Epithelial cell of proximal tubule (primary cell): ENCODE data around the gene PSD. TPM values are rescaled to one million over a fixed set of nuclear protein-coding genes. Genes with fewer than 3 reads are reported as not detected.

Source experiments
- DNase-seq: peaks from one replicate; pipeline ENCODE4 v3.0.0-alpha.2; 2011; ENCODE audit warnings: low read depth
- H3K4me3 ChIP-seq: 2 replicates; pipeline ENCODE4 v1.5.1; 2011; ENCODE audit warnings: low read depth, mild to moderate bottlenecking, low read length
- total RNA-seq: library from RNA; depleted of rRNA; stranded (reverse); fragments of >200 nt; gene quantifications from 2 replicates; pipeline ENCODE4 v1.2.3, GENCODE V29; 2015
- TF ChIP-seq, protein P1 (sequence below): conservative IDR thresholded peaks from 2 replicates; pipeline ENCODE4 v1.5.1; 2012; ENCODE audit warnings: low read depth, mild to moderate bottlenecking, low read length

The PSD gene
- total RNA-seq, 1 donor from 2014 or later = 0.52 TPM

- no peak for DNase-seq
- TF ChIP-seq, protein P1, sequence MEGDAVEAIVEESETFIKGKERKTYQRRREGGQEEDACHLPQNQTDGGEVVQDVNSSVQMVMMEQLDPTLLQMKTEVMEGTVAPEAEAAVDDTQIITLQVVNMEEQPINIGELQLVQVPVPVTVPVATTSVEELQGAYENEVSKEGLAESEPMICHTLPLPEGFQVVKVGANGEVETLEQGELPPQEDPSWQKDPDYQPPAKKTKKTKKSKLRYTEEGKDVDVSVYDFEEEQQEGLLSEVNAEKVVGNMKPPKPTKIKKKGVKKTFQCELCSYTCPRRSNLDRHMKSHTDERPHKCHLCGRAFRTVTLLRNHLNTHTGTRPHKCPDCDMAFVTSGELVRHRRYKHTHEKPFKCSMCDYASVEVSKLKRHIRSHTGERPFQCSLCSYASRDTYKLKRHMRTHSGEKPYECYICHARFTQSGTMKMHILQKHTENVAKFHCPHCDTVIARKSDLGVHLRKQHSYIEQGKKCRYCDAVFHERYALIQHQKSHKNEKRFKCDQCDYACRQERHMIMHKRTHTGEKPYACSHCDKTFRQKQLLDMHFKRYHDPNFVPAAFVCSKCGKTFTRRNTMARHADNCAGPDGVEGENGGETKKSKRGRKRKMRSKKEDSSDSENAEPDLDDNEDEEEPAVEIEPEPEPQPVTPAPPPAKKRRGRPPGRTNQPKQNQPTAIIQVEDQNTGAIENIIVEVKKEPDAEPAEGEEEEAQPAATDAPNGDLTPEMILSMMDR = no peak
- H3K4me3 ChIP-seq = no peak overlapping the region
Observed at GRCh38 chr10:102400076-102400475, 18.5 kb downstream of the PSD start.

DNA sequence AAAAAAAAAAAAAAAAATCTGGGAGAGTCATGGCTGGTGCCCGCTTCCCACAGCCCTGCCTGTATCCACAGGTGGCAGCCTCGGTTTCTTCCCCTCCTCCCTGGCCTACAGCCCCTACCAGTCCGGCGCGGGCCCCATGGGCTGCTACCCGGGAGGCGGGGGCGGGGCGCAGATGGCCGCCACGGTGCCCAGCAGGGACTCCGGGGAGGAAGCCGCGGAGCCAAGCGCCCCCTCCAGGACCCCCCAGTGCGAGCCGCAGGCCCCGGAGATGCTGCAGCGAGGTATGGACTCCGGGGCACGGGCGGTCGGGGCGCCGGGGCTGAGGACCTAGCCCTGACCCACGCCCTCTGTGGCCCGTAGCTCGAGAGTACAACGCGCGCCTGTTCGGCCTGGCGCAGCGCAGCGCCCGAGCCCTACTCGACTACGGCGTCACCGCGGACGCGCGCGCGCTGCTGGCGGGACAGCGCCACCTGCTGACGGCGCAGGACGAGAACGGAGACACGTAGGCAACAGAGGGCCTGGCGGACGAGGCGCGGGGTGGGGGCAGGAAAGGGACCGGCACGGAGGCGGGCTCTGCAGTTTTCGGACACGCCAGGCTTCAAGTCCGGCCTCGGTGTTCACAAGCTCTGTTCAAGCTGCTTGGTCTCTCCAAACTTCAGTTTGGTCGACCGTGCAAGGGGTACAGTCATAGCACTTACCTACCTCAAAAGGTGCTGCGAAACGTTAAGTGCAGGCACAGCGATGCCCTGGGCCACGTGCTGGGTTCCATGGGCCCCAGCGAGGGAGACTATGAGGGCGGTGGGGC lies 19.2 kb downstream of the PSD start:
- DNase-seq = no peak
- TF ChIP-seq, protein P1 = peak; percentile 81
- H3K4me3 ChIP-seq = peak overlapping the region; percentile 55

- TF ChIP-seq, protein P1 = no peak
- no peak for DNase-seq
- no peak overlapping the region for H3K4me3 ChIP-seq
Observed at GRCh38 chr10:102398172-102399020, 20.2 kb downstream of the PSD start.

DNA sequence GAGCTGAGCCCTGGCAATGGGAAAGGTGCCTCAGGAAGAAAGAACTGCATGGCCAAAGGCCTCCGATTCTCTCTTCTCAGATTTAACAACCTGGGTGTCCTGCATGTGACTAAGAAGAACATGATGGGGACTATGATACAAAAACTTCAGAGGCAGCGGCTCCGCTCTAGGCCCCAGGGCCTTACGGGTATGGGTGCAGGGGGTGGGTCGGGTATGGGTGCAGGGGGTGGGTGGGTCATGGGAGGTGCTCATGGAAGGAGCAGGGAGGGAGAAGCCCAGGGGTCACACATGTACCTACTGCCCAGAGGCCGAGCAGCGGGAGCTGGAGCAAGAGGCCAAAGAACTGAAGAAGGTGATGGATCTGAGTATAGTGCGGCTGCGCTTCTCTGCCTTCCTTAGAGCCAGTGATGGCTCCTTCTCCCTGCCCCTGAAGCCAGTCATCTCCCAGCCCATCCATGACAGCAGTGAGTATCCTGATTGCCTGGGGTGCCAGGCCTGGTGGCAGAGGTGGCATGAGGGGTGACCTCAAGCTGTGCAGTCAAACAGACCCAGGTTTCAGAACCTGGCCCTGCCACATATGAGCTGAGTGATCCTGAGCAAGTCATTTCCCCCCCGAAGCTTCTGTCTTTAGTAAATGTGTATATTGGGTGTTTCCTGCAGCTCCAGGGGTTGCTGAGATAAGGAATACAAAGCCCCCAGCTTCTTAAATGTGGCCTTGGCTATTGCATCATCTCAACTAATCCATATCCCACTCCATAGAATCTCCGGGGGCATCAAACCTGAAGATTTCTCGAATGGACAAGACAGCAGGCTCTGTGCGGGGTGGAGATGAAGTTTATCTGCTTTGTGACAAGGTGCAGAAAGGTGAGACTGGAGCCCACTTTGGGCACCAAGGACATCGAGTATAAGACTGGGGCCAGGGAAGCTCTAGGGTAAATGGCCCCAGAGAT lies 21.1 kb downstream of the PSD start:
- no peak for DNase-seq
- no peak overlapping the region for H3K4me3 ChIP-seq

DNA sequence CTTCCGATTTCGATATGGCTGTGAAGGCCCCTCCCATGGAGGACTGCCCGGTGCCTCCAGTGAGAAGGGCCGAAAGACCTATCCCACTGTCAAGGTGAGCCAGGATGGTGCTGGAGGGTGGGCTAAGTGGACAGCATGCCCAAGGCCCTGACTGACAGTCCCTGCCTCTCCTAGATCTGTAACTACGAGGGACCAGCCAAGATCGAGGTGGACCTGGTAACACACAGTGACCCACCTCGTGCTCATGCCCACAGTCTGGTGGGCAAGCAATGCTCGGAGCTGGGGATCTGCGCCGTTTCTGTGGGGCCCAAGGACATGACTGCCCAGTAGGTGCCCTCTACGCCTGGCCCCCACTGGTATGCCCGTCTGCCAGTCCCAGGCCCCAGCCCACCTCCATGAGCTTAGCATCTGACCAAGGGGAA lies 21.8 kb downstream of the PSD start:
- DNase-seq = no peak
- H3K4me3 ChIP-seq = peak overlapping the region; percentile 68
- TF ChIP-seq, protein P1 = no peak

More for the DNA sequence above, 21.1 kb downstream of the PSD start:
- TF ChIP-seq, protein P1 = no peak

DNA sequence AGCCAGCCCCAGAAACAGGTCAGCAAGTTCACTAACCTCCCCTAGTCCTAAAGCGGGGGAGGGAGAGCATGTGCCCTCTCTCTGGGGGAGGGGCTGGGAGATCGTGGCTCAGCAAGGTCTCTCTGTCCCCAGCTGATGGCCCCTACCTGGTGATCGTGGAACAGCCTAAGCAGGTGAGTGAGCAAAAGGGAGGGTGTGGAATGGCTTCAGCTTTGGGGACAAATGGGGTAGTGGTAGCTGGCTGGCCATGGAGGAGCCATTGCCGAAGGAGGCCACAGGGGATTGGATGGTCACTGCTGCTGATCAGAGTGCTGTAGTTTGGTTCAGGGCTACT lies 22.3 kb downstream of the PSD start:
- peak overlapping the region; percentile 68 for H3K4me3 ChIP-seq
- TF ChIP-seq, protein P1 = no peak
- no peak for DNase-seq
